Fibroblast of peridontal ligament (primary cell): ENCODE data around the gene FUT6.
"Not testable (repeated sequence)": the region's sequence is repeated elsewhere in the genome, so short reads cannot be mapped to it uniquely, and the experiment has no call there.

Experiments used
- DNase-seq: peaks from one replicate; pipeline ENCODE4 v3.0.0-alpha.2; 2010; ENCODE audit errors: extremely low read depth

The FUT6 gene

DNA sequence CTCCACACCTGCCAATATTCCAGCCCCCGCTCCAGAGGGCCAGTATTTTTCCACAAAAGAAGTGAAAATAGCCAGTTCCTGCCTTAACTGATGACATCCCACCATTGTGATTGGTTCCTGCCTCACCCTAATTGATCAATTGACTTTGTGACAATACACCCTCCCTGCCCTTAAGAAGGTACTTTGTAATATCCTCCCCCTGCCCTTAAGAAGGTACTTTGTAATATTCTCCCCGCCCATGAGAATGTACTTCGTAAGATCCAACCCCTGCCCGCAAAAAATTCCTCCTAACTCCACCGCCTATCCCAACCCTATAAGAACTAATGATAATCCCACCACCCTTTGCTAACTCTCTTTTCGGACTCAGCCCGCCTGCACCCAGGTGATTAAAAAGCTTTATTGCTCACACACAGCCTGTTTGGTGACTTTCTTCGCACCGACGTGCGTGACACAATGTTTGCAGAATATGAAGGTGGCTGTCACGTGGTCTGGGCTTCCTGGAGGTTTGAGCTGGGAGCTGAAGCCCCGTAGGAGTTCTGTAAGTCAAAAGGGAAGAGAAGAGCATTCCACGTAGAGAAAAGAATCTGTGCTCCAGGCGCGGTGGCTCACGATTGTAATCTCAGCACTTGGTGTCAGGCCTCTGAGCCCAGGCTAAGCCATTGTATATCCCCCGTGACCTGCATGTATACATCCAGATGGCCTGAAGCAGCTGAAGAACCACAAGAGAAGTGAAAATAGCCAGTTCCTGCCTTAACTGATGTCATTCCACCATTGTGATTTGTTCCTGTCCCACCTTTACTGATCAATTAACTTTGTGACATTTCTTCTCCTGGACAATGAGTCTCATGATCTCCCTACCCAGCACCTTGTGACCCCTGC, 17.9 kb upstream of the FUT6 start:
- DNase-seq, result no peak

DNA sequence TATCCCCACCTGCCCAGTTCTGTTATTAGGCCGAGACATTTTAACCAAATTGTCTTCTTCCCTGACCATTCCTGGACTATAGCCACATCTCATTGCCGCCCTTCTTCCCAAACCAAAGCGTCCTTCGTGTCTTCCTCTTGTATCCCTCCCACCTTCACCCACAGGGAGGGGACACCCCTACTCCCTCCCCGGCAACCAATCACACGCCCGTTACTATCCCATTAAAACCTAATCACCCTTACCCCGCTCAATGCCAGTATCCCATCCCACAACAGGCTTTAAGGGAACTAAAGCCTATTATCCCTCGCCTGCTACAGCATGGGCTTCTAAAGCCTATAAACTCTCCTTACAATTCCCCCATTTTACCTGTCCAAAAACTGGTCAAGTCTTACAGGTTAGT, 15.6 kb upstream of the FUT6 start:
- not testable (repeated sequence) for DNase-seq

DNA sequence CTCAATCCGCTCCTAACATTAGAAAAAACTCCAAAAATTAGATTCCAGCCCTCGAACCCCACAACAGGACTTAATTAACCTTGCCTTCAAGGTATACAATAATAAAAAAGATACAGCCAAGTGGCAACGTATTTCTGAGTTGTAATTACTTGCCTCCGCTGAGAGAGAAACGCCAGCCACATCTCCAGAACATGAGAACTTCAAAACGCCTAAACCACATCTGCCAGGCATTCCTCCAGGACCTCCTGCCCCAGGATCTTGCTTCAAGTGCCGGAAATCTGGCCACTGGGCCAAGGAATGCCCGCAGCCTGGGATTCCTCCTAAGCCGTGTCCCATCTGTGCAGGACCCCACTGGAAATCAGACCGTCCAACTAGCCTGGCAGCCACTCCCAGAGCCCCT, 14.6 kb upstream of the FUT6 start:
- peak; percentile 55 for DNase-seq

DNA sequence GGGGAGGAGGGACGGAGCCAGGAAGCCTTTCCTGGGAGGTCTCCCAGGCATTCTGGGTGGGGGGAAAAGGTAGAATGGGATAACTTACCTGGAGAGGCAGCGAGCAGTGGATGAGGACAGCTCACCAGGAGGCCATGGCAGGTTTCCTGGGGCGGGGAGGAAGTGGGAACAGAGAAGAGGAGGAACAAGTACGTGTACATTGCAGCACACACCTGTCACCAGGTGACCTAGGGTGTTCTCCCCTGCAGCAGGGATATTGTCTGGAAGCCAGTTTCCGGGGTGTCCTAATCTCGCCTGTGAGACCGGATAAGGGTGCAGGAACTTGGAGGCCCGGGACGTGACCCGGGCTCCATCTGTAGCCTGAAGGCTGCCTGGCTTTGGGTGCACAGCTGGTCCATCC, 11.8 kb upstream of the FUT6 start, which contains the start of gene FUT3:
FUT3 (minus strand) TSS at position 148 of the 400 bp plus-strand sequence.
- DNase-seq, result no peak

DNA sequence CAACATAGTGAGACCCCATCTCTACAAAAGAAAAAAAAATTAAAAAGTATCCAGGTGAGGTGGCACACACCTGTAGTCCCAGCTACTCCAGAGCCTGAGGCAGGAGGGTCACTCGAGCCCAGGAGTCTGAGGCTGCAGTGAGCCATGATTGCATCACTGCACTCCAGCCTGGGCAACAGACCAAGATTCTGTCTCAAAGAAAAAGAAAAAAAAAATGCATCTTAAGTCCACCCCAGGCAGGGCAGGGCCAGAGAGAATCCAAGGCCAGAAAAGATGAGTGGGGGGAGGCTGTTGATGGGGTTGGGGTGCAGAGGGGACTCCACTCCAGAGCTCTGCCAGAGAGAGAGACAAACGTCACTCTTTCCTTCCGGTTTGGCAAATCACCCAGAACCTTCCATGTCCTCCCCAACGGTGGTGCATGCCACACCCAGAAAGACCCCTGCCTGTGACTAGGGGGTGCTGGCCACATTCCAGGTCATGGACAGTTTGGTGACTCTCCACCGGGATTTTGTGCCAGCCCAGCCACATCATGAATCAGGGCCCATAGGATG, 11.3 kb upstream of the FUT6 start:
- peak; percentile 67 for DNase-seq

DNA sequence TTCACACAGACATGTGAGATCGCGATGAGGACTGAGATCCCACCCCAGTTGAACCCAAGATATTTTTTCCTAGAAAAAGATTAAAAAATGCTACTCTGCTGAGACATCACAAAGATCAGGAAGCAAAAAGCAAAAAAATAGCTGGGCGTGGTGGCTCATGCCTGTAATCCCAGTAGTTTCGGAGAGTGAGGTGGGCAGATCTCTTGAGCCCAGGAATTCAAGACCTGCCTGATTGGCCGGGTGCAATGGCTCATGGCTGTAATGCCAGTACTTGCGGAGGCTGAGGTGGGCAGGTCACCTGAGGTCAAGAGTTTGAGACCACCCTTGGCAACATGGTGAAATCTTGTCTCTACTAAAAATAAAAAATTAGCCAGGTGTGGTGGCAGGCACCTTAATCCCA, 10.7 kb upstream of the FUT6 start:
- no peak for DNase-seq

DNA sequence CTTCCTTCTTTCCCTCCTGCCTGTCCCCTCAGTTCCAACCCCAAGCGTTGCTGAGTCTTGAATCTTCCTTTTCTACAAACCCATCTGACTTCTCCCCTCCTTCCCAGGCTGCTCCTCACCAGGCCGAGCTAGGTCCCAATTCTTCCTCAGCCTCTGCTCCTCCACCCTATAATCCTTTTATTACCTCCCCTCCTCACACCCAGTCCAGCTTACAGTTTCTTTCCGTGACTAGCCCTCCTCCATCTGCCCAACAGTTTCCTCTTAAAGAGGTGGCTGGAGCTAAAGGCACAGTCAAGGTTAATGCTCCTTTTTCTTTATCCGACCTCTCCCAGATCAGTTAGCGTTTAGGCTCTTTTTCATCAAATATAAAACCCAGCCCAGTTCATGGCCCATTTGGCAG, 9.1 kb upstream of the FUT6 start:
- not testable (repeated sequence) for DNase-seq

DNA sequence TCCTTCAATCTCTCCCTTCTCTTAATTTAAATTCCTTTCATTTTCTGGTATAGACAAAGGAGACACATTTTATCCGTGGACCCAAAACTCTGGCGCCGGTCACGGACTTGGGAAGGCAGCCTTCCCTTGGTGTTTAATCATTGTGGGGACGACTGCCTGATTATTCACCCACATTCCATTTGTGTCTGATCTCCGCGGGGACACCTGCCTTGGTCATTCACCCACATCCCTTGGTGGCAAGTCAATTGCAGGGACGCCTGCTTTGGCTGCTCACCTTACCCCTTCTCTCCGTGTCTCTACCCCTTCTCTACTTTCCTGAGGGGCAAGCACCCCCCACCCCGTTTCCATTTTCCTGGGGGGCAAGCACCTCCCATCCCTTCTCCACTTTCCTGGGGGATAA, 8.3 kb upstream of the FUT6 start:
- not testable (repeated sequence) for DNase-seq

DNA sequence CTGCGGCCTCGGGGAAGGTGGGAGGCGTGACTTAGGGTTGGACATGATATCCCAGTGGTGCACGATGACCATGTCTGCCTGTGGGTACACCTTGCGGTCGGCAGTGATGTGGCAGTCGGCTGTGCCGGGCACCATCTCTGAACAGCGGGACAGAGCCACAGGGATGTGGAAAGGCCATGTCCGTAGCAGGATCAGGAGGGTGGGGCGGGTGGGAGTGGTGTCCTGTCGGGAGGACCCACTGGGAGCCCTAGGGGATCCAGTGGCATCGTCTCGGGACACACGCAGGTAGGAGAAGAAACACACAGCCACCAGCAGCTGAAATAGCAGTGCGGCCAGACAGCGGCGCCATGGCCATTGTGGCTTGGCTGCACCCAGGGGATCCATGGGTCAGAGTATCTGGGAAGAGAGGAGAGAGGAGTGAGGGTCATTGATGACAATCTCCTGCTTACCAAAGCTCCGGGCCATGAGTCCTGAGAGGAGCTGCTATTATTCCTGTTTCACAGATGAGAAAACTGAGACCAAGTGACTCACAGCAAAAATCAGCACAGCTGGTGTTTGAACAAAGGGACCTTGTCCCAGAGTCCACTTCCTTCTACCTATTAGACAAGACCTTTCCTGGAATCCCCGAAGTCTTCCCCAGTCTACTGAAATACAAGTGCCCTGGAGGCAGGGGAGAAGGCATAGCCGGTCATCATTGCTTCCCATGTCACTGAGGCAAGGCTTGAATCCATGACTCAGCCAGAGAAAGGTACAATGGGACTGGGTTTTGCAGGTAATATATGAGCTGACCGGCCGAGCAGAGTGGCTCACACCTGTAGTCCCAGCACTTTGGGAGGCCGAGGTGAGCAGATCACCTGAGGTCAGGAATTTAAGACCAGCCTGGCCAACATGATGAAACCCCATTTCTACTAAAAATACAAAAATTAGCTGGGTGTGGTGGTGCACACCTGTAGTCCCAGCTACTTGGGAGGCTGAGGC, 5.2 kb upstream of the FUT6 start:
- DNase-seq, result no peak

DNA sequence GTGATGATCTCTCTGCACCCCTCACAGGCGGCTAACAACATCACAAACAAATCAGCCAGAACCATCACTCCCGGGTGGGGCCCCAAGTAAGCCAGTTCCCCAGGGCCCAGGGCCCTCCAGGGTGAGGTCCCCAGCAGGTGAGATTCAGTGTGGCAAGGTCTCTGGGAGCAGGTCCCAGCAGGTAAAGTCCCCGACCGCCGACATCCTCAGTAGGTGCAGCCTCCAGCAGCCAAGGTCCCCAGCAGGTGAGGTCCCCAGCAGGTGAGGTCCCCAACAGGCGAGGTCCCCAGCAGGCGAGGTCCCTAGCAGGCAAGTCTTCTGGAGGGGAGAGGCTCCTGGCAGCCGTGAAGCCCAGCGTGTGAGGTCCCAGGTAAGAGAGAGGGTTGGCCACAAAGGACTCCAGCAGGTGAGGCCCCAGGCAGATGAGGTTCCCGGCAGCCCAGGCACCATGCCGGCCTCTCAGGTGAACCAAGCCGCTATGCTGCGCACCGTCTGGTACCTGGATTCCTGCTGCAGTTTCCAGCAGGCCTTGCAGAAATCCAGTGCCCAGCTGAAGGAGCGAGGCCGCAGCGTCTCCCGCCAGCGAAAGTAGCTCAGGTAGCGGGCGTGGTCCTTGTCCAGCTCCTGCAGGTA, 3.9 kb upstream of the FUT6 start:
- DNase-seq, result no peak

DNA sequence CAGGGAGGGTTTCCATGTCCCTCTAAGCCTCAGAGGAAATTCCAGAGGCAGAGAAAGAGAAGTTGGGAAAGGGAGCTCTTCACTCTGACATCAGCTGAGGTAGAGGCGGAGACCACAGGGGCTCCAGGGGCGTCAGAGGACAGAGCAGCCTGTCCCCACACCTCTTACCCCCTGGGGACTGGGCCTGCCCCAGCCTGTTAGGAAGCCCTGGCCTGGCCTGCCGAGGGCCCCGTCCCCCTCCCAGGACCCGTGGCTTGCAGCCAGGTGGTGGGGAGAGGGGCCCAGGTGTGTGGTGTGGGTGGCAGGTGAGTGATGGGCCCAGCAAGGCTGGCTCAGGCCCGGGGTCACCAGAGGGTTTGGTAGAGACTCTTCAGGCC, 2.2 kb upstream of the FUT6 start:
- DNase-seq, result not testable (repeated sequence)

DNA sequence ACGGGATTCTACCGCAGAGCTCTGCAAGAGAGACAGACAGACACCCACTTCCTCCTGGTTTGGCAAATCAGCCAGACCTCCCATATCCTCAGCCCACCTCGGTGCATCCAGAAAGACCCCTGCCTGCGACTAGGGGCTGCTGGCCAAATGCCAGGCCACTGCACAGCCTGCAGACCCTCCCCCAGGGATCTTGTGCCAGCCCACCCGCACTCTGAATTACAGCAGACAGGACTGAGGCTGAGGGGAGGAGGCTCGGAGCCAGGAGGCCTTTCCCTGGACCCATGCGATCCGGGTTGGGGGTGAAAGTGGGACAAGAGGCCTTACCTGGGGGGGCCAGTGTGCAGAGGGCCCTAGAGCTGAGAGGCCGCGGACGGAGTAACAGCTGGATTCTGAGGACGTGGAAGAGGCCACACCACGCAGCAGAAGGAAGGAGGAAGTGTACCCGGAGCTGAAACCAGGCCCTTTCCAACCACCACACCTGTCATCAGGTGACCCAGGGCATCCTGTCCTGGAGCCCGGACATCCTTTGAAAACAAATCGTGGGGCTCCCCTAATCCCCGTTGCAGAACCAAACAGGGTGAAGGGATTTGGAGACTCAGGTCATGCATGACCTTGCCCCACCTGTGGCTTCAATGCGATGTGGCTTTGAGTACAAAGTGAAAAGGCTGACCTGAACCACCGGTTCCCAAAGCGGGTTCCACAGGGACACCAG, 993 bp downstream of the FUT6 start:
- DNase-seq, result no peak

DNA sequence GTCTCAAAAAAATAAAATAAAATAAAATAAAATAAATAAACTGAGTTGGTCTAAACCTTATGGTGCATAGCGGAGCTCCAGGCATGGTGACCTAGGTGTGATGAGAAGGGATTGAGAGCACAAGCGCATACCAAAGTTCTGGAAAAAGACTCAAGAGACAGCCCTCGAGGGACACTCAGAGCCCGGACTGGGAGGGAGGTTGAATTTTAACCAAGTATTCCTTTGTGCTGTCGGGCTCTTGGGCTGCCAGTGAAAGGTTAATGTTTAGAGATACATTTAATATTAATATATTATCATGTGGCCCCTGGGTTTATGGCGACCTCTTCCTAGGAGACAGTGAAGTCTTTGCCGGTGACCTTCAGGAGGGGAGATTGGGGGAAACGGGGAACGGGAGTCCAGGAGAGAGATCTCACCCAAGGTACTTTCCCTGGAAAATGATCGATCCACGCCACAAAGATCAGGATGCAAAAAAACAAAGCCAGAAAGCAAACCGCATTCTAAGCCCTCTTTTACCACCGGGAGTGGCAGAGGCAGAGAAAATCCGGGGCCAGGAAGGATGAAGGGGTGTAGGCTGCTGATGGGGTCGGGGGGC, 1.6 kb downstream of the FUT6 start:
- no peak for DNase-seq

DNA sequence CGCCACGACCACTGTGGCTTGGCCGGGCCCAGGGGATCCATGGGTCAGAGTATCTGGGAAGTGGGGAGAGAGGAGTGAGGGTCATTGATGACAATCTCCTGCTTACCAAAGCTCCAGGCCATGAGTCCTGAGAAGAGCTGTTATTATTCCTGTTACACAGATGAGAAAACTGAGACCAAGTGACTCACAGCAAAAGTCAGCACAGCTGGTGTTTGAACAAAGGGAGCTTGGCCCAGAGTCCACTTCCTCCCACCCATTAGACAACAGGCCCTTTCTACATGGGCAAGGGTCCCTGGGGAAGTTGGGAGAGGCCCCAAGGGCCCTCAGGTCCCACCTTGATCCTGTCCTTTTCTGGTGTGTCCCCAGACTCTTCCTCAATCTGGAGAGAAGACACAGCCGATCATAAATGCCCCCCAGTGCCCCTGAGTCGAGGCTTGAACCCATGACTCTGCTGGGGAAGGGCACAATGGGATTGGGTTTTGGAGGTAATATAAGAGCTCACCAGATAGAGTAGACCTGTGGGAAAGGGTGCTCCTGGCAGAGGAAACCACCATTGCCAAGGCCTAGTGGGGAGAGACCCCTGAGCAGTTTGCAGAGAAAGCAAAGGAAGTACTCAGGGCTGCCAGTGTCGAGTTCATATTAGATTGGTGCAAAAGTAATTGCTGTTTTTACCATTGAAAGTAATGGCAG, 6.8 kb downstream of the FUT6 start:
- no peak for DNase-seq

DNA sequence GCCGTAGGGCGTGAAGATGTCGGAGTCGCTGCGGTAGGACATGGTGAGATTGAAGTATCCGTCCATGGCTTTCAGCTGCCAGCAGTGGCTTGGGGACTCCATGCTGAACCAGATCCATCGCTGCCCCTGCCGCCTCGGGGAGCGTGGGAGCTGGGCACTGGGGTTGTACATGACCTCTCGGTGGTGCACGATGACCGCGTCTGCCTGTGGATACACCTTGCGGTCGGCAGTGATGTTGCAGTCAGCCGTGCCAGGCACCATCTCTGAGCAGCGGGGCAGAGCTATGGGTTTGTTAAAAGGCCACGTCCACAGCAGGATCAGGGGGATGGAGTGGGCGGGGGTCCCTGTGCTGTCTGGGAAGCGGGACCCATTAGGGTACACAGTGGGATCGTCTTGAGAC, 7.4 kb downstream of the FUT6 start:
- no peak for DNase-seq

DNA sequence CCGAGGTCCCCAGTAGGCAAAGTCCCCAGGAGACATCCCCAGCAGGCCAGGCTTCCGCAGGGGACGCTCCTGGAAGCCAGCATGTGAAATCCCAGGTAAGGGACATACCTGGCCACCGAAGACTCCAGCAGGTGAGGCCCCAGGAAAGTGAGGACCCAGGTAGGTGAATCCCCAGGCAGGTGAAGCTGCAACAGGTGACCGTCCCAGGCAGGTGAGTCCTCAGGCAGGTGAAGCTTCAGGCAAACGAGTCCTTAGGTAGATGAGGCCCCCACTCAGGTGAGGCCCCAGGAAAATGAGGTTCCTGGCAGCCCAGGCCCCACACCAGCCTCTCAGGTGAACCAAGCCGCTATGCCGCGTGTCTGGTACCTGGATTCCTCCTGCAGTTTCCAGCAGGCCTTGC, 8.3 kb downstream of the FUT6 start:
- DNase-seq, result no peak

DNA sequence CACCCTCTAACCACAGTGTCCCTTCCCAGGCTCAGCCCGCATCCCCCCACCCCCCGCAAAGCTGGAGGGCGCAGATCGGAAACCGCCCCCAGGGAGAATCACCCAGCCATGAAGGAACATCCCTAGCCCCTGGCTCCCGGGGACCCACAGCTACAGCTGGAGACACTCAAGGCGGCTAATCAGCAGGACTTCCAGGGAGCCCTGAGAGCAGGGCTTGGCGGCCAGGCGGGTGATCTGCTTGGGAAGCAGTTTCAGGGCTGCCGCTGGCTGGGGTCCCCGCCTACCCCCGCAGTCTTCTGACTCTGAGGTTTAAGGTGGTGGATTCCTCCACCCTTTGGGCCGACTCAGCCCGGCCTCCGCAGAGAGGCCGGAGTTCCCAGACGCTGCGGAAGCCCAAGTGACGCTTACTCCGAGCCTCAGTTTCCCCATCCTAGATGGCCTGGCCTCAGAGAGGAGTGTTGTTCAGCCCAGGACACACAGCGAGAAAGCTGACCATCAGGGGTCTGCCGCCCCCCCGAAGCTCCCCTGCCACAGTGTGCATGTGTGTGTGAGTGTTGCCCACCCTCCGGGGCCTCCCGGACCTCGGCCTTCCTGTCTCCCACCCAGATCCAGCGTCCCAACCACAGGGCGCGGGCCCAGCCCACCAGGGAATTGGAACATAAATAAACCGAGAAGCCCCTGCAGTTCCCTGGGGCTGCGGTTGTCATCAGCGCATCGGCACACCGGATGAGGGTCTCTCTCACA, 9.8 kb downstream of the FUT6 start:
- DNase-seq, result no peak

DNA sequence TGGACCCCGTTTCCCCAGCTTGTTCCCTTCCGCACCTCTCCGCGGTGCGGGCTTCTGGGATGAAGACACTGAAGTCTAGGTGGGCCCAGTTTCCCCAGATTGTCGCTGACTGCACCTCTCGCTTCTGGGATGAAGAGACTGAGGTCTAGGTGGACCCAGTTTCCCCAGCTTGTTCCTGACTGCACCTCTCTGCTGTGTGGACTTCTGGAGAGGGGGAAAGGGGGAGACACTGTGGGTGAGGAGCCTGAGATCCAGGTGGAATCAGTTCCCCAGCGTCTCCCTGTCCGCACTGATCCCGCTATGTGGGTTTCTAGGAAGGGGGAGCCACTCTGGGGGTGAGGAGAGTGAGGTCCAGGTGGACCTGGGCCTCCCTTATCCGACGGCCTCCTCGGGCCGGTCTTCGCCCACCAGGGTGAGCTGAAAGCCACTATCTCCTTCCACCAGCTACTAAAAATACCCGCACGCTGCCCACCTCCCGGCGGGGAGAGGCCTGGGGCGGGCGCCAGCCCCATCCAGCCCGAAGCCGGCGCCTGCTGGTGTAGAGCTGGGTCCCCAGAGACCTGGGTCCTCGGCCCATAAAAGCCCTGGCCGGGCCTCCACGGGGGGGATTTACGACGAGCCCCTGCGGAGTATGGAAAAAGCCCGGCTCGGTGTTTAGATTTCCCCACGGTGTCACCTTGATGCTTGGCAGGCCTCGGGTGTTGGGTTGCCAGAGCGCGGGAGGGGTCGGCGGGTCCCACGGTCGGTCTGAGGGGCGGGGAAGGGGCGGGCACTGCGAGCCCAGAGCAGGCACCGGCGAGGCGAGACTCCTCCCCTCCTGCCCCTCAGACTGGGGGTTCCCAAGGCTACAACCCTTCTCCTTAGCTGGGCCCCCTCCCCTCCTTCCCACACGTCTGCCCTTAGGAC, 10.6 kb downstream of the FUT6 start:
- no peak for DNase-seq
